NCI-H128 (cell line): ENCODE data around the gene TYW1B.
"Not testable (repeated sequence)": the region's sequence is repeated elsewhere in the genome, so short reads cannot be mapped to it uniquely, and the experiment has no call there.

ENCODE experiments used
- DNase-seq: peaks from one replicate; lab custom pipeline; 2025; ENCODE audit not compliant: unreplicated experiment; lab: John Stamatoyannopoulos, UW

TYW1B gene

DNA sequence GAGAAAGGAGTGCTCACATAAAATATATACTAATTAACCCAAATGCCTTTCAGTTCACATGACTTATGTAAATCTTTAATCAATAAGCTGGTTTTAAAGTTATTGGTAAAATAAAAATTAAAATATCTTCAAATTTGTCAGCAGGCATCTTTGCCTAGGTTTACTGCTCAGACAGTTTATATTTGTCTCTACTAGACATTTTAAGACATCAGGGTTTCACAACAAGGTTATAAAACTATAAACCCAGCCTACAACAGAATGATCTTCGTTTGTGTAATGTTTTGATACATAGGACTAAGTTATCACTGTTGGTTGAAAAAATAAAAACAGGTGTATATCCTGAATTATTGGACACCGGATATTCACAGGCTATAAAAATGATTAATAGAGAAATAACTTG, 67.4 kb downstream of the TYW1B start:
- DNase-seq = no peak

DNA sequence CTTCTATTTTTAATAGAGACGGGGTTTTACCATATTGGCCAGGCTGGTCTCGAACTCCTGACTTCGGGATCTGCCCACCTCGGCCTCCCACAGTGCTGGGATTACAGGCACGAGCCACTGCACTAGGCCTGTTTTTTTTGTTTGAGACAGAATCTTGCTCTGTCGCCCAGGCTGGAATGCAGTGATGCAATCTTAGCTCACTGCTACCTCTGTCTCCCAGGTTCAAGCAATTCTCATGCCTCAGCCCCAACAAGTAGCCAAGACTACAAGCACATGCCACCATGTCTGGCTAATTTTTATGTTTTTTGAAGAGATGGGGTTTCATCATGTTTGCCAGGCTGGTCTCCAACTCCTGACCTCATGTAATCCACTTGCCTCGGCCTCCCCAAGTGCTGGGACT, 73.7 kb downstream of the TYW1B start:
- DNase-seq = no peak

DNA sequence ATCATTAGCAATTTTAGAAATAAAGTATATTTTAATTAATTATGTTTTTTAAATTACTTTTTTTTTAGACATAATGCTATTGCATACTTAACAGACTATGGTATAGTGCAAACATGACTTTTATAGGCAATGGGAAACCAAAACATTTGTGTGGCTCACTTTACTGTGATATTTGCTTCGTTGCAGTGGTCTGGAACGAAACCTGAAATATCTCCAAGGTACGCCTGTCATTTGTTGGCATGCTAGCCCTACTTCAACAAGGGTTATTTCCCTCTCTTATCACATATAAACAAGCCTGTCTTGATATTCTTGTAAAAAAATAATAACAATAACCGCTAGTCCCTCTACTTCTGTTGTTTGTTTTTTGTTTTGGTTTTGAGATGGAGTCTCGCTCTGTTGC, 74.2 kb downstream of the TYW1B start:
- DNase-seq = no peak

DNA sequence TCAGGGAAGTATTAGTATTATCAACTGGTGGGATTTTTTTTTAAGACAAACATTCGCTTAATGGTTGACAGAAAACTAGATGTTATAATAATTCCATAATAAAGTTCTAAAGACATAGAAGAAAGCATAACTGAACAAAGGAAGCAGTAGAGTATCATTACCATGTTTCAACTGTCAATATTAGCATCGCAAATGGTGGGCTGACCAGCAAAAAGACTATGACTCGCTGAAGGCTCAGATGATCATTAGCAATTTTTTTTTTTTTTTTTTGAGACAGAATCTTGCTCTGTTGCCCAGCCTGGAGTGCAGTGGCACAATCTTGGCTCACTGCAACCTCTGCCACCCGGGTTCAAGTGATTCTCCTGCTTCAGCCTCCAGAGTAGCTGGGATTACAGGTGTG, 74.8 kb downstream of the TYW1B start:
- DNase-seq = not testable (repeated sequence)

DNA sequence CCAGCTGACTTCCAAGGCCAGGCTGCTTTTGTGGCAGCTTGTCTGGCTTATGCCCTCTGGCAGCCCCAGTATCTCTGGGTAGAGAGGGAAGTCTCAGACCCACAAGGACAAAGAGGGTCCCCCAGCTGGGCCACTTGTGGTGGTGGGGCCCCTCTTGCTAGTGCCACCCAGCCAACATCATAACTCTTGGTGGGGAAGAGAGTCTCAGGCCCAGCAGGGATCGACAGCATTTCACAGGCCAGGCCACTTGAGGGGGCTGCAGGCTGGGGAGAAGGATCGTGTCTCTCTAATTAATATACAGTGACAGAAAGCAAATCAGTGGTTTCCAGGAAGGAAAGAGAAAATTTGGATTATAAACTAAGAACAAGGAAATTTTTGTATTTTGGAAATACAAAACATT, 76.0 kb downstream of the TYW1B start:
- DNase-seq = no peak

DNA sequence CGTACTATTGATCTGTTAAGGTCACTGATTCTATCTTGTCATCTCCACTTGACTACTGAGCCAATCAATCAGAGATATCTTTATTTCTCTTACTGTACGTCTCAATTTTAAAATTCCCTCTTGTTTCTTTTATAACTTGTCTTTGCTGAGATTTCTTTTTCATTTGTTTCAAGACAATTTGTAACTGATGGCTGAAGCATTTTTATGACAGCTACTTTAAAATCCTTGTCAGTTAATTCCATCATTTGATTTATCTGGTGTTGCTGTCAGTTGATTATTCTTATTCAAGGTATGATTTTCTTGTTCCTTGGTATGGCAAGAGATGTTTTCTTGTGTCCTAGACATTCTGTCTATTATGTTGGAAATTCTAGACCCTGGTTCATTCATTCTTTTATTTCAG, 76.6 kb downstream of the TYW1B start:
- DNase-seq = no peak

DNA sequence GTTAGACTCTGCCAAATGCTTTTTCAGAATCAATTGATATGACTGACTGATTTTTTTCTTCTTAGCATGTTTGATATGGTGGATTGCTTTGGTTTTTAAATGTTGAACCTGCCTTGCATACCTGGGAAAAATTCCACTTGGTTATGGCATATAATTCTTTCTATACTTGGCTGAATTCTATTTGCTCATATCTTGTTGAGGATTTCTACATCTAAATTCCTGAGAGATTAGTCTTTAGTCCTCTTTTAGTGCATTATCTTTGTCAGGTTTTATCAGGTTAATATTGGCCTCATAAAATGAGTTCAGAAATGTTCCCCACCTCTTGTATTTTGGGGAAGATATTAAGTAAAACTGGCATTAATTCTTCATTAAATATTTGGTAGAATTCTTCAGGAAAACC, 79.4 kb downstream of the TYW1B start:
- not testable (repeated sequence) for DNase-seq

DNA sequence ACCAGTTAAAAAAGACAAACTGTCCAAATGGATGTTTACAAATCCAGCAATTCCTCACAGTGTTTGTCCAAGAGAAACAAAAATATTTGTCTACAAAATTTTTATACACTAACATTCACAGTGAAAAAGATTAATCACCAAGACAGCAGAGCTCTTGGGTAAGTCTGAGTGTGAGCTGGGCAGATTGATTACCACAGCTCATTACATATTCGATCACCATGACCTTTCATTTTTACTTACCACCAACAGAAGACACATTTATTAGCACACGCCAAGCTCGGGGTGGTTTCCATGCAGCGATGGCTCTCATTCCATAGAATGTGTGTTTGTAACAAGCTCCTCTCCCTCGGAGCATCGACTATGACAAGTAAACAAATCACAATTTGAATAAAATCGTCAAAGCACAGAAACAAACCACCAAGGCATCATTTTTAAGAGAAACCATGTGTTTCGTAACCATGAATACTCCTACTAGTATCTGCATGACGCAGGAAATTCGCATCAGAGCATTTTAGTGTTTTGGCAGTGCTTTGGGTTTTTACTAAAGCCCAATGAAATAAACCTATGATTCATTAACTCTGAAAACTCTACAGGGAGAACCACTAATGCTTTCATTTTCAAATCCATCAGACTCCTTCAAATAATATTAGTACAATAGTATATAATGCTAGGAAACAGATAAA, 83.6 kb downstream of the TYW1B start:
- not testable (repeated sequence) for DNase-seq

DNA sequence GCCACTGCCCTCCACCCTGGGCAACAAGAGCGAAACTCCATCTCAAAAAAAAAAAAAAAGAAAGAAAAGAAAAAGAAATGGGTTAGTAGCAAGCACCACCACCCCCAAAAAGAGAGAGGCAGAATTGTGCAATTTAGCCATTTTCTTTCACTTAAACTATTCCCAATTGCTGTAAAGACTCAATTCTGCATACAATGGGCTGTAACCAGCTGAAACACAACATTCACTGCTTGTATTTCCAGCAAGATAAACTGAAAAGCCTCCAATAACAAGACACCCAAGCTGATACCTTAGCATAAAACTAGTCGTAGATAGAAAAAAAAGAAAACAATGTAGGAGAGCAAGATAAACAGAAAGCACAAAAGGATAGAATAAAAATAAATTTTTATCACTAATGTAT, 84.2 kb downstream of the TYW1B start:
- DNase-seq = not testable (repeated sequence)

DNA sequence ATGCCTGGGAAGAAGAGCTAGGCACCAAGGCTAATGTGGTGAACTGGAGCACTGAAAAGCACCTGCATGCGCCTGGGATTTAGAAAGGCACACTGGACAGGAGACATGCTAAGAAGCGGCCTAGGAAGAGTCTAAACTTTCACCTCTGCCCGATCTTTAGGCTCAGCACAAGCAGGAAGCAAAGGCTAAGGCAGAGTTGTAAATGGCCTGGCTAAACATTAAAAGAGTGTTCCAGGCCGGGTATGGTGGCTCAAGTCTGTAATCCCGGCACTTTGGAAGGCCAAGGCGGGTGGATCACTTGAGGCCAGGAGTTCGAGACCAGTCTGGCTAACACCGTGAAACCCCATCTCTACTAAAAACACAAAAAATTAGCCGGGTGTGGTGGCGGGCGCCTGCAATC, 88.3 kb downstream of the TYW1B start:
- DNase-seq = not testable (repeated sequence)

DNA sequence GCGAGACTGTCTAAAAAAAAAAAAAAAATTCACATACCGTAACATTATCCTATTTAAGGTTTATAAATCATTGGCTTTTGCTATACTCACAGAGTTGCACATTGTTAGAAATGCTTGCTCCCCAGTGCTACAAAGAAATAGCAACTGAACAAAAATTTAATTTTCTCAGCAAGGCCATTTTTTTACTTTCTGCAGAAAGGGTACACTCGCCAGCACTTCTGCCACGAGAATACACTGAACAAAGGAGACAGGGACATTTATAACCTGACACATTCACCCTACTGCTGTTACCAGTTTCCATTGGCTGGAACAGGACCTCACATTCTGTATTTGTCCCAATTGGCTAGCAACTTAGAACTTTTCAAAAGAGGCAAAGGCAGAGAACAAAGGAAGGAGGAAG, 92.1 kb downstream of the TYW1B start:
- not testable (repeated sequence) for DNase-seq

DNA sequence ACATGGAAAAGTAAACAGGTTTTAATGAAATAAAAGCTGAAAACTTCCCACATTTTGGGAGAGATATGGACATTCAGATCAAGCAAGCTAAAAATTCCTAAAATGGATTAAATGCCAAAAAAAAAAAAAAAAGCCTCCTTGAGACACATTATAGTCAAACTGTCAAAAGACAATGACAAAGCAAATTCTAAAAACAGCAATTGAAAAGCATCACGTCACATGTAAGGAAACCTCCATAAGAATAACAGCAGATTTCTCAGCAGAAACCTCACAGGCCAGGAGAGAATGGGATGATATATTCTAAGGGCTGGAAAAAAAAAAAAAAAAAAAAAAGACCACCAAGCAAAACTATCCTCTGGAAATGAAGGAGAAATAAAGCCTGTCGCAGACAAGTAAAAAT, 97.2 kb downstream of the TYW1B start:
- DNase-seq = not testable (repeated sequence)

DNA sequence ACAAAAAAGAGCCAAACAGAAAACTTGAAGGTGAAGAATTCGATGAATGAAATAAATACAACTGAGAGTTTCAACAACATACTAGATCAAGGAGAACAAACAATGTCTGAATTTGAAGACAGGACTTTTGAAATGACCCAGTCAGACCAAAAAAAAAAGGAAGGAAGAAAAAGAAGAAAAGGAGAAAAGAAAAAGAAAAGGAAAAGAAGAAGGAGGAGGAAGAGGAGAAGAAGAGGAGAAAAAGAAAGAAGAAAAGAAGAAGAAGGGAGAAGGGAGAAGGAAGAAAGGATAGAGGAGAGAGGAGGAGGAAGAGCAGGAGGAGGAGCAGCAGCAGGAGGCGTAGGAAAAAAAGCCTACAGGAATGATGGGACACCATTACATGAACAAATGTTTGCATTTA, 97.6 kb downstream of the TYW1B start:
- DNase-seq = not testable (repeated sequence)

DNA sequence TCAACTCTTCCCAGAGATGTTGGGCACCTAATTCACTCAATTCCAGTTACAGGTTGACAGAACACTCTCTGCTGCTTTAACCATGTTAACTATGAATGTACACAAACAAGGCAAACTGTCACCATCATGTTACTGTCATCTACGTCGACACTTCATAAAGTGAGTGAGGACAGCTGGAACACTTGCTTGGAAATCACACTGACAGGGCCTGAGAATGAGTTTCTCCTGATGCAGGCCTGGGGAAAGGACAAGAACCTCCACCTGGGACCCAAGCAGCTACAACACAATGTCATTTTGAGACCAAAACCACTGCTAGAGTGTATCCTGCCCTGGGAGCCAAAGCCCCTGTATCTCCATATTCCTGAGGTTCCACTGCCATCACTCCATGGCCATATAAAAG, 98.9 kb downstream of the TYW1B start:
- DNase-seq = not testable (repeated sequence)

DNA sequence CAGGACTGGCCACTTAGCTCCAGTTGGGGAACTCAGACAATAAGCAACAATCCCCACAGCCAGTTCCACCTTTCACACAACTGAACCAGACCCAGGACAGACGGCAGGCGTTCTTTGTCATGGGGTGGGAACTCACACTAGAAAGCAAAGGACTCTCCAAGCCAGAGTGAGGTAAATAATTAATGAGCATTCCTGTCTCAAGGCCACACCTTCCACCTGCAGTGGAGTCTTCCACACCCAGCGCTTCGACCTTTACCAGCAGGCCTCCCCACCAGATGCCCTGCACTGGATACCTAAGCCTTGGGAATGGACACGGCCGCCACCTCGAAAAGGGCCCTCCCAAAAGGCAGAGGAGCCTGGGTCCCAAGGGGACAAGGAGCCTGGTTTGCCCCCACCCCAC, 105.3 kb downstream of the TYW1B start:
- not testable (repeated sequence) for DNase-seq

DNA sequence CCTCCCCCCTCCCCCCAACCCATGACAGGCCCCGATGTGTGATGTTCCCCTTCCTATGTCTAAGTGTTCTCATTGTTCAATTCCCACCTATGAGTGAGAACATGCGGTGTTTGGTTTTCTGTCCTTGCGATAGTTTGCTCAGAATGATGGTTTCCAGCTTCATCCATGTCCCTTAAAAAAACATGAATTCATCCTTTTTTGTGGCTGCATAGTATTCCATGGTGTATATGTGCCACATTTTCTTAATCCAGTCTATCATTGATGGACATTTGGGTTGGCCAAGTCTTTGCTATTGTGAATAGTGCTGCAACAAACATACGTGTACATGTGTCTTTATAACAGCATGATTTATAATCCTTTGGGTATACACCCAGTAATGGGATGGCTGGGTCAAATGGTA, 107.1 kb downstream of the TYW1B start:
- not testable (repeated sequence) for DNase-seq

DNA sequence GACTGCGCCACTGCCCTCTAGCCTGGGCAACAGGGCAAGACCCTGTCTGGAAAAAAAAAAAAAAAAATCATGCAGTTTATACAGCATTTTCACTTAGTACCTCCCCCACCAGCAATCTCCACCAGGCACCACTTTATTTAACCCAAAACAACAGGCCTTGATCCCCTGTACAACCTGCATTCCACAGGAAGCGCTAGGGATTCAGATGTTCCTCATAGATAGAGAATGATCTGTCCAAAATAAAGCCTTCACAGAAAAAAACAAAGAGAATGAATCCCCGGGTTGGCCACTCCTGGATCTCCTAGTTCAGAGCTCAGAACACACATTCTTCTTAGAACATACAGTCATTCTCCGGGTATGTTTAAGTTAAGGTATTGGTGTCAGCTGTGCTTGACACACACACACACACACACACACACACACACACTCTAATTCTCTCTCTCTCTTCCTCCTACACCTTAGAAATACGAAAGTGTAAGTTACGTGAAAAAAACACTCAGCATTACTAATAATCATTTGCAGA, 110.7 kb downstream of the TYW1B start:
- not testable (repeated sequence) for DNase-seq

DNA sequence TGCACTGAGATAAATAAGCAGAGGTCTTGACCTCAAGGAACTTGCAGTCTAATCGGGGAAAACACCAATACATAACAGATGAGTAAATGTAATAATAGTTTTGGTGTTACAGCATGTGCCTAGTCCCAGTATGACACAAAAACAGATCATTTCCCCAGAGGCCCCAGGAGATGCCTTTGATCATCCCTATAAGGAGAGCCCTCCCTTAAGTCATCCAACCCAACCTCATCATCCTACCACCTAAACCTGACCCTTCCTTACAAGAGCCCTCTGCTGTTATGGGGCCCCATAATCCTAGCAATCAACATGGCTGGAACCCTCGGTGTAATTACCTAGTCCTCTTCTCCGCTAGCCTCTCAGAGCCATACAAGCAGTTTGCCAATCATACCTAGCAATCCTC, 116.1 kb downstream of the TYW1B start:
- not testable (repeated sequence) for DNase-seq

DNA sequence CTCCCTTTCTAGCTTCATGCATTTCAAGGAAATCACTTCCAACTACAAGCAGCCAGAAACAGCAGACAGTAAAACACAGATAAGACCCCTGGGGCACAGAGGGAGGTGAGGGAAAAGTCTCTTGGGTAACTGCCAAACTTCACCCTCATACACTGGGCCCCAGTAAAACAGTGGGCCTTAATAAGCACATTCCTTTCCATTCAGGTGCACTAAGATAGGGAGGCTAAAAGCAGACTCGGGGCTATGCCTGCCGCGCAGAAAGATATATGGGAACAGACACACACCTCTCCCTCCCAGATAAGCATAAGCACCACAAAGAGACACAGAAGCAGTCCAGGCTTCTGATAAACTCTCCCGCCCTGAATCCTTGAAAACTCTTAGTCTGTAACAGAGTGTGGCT, 117.0 kb downstream of the TYW1B start:
- DNase-seq = no peak

DNA sequence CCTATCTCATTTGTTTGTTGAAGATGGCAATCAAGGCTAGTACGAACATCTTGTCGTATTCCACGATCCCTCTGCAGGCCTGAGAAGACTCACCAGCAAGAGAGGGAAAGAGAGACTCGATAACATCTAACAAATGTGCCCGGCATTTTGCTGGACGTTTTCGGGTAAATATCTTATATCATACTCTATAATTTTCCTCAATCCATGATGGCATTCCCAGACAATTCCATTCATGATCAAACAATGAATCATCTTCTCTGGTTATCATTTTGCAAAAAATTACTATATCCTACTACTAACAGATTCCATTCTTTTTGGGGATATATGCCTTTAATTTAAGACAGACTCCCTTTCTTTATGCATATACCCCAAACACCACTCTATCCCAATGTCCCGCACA, 118.1 kb downstream of the TYW1B start:
- no peak for DNase-seq

DNA sequence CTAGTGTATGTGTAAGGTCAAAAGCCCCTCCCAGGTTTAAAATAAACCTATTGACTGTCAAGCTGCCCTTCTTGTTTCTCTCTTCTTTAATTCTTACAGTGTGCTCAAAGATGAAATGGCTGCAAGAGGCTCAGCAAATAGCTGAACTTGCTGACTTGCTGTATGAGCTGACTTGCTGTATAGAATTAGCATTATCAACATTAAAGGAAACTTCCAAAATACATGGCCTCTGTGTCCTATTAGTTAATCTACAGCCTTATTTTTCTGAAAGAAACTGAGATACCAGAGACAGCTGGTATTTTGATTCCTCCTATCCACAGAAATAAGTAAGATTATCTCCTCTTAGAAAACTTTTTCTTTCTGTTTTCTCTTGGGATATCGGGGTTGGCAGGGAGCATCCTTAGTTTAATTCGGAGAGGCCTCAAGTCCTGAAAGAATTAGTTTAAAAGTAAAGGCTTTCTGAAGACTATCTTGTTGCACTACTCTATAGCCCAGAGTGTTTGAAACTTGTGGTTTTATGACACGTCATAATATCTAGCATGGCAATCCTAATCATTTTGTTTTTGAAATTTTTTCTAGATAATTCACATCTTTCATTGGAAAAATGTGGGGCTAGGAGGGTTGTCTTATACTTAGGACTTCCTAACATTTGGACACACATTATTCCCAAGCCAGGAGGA, 119.5 kb downstream of the TYW1B start:
- not testable (repeated sequence) for DNase-seq

DNA sequence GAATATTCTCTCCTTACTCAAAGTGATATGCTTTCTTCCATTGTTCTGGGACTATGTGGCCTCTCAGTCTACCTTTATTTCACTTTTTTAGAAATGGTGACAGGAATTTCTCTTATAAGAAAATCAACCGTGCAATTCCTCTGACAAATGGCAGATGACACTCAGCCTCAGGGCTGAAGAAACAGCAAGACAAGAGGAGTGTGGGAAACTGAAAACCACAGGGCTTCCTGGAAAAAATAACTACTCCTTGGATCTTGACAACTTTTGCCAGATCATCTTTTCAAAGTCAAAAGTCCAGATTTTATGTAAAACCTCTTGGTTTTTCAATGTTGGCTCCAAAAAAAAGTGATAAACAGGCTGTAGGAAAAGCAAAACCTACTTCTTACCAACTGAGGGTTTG, 121.5 kb downstream of the TYW1B start:
- DNase-seq = no peak

DNA sequence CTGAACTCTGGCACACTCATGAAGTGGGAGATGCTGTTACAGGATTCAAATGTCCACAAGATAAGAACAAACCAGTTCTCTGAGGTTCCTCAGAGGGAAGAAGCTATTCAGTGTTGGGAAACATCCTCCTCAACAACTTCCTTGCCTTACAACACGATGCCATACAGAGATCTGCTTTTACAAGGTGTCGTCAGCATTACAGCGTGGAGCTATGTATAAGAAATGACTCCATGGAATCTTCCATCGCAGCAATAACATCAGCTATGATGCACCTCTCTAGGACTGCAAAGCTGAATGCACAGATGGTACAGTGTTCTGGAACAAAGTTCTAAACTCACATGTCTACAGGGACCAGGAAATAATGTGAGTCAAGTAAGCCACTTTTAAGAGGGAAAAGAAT, 122.3 kb downstream of the TYW1B start:
- not testable (repeated sequence) for DNase-seq
